ENCODE results near the gene TSPAN9.

Gene TSPAN9

DNA sequence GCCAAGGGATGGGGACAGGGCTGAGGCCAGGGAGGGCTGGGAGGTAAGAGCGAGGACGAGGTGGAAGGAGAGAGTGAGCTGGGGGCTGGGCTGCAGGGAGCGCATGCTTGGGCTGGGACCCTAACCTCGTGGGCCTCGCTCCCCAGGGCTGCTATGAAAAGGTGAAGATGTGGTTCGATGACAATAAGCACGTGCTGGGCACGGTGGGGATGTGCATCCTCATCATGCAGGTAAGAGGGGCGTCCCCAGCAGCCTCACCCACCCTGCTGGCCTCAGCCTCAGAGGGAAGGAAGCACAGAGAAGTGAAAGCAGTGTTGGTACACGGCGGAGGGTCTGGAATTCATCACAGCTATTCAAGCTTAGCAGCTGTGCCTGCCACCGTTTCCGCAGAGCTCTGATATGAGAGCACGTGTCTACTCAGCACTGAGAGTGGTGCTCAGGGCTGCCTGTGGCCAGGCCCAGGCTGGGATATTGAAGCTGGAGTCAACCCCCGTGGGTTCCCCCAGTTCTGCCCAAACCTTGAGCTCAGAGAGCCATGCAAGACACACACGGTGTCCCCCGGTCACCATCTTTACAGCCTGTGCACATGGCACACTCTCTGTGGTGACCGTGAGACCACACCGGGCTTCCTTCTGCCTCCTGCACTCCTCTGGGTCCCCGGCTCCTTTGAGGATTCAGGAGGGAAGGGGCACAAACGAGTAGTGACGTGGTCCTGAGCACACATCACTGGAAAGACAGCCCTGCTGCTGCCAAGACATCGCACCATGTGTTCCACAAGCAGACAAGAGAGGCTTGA lies 204.6 kb downstream of the TSPAN9 start:
- no peak for DNase-seq

GRCh38 chr12:3282384-3282670 lies 205.1 kb downstream of the TSPAN9 start:
- no peak for DNase-seq

DNA sequence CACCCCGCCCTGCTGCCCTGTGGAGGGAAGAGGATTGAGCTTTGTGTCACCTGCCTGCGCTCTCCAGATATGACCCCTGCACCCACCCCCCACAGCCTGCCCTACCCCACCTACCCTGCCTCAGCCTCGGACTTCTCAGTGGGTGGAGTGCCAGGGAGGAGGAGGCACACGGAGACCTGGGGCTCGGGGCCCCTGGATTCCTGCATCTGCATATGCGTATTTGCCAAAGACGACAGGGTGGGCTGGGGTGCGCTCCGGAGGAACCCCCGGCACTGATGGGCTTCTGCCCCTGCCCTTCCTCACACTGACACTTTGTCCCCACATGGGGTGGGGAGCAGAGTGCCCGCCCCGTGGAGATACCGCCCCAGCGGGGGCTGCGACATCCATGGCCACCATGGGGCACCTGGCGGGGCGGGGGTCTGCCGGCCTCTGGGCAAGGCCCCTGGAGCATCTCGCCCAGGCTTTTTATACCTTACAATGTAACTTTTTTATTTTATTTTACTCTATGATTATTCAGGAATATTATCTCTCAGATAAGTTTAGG lies 206.0 kb downstream of the TSPAN9 start:
- DNase-seq = no peak

- DNase-seq = no peak
Measured at GRCh38 chr12:3284405-3284804, 207.2 kb downstream of the TSPAN9 start.

DNA sequence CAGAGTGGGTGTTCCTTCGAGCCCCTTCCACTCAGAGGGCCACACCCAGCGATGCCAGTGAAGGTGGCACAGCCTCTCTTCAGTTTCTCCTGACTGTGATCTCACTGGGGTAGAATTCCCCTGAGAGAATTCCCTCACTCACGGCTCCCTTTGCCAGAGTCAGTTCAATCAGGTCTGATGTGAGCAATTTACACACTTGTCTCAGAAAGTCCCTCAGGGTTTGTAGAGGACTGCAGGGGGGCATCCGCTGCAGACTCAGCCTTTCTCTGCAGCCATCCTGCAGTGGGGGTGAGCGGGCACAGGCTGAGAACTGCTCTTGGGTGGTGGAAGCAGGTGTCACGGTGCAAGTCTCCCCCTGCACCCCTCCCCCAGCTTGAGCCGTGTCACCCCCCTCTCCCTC lies 208.4 kb downstream of the TSPAN9 start:
- no peak for DNase-seq

GRCh38 chr12:3288690-3289089 lies 211.5 kb downstream of the TSPAN9 start:
- DNase-seq = no peak

DNA sequence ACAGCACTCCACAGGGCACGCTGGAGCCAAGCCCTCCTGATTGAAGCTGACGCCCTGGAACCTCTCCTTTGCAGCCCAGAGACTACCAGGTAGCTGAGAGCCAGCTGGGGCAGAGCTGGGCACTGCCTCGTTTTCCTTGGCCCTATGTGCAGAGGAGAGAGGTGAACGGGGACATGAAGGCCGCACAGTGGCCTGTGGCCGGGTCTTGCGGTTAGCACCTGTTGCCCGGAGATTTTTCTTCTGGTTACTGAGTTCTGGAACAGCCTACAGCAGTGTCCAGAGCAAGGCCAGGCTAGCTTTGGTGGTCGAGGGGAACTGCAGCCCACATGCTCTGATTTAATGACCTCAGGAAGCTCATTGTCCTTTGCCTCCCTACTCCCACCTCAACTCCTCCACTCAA lies 212.5 kb downstream of the TSPAN9 start:
- DNase-seq = no peak

DNA sequence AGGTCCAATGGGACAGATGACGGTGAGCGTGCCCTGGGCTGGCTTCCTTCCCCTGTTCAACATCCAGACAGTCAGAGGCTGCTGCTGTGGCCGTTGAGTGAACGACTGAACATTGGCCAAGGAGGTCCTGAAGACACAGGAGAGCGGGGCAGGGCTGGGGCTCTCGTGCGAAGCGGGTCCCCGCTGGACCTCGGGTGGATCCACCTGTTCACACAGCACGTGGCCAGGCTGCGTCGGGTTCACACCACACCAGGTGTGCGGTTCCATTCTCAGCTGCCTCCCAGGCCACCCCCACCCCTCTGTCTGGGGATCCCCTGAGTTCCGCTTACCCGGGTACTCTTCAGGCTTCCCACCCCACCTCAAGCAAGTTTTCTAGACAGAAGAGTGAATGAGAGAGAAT lies 214.8 kb downstream of the TSPAN9 start:
- no peak for DNase-seq

DNA sequence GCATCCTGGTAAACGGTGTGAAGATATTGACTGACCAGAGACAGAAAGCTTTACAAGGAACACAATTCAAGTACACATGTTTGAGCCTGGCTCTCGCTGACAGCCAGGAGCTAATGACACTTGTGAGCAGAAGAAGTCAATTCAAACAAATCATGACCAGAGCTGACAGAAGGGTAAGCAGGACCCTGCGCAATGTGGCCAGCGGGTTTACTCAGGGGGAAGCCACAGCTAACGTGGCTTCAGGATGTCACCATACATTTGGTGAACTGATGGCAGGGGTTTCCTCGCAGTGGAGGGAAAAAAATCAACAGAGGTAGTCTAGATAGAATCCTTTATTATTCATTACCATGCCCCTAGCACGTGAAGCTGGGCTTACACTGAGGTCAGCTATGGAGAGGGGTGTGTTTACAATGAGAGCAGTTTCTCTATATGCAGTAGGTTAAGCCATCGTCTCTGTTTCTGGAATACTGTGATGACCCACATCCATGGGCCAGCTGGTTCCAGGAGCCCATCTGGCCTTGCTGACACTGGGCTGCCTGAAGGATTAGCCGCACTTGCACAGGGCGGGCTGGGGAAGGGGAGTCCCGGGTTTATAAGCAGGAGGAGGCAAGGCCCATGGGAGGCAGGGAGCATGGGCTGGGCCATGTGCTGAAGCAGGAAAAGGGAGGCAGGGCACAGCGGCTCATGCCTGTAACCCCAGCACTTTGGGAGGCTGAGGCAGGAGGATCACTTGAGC lies 215.7 kb downstream of the TSPAN9 start:
- DNase-seq = no peak

DNA sequence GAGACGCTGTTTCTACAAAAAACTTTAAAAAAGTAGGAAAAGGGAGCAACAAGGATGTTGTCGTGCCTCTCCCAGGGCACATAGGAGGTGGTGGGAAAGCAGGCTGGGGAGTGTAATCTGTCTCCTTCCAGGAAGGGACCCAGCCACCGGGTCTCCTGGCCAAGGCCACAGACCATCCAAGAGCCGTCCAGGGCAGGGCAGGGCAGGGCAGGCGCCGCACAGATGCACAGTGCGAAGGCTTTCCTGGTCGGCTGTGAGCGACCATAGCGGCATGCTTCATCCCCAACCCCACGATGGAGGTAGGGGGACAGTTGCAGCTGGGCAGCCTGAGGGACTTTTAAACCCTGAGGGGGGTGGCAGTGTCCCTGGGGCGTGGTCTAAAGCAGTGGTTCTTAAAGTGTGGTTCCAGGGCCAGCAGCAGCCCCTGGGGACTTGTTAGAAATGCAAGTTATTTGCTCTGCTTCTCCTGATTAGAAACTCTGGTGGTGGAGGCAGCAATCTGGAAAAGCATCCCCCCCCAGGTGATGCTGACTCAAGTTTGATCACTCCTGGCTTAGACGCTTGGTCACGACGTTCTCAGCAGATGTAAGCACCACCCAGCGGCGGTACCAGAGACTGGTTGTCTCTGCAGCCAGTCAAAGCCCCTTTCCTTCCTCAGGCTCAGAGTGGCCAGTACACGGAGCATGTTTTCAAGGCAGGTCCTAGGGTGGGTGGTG lies 216.4 kb downstream of the TSPAN9 start:
- no peak for DNase-seq

DNA sequence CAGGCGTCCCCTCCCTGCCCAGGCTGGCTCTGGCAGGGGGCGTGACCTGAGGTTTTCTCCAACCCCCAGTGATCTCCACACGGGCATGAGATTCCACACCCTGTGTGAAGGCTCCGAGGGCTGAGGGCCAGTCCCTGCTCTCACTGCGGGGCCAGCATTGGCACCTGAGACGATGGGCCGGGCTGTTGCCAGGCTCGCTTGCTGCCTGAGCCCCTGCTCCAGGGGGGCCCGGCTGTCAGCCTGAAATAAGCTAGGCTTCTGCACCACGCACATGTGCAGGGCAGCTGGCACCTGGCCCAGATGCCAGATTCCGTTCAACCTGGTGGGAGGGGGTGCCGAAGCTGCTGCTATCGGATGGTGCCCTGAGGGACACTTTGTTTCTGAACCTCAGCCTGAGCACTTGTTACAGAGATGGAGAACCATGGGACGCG lies 217.3 kb downstream of the TSPAN9 start:
- no peak for DNase-seq

- DNase-seq = no peak
Measured at GRCh38 chr12:3295225-3295624, 218.0 kb downstream of the TSPAN9 start.

DNA sequence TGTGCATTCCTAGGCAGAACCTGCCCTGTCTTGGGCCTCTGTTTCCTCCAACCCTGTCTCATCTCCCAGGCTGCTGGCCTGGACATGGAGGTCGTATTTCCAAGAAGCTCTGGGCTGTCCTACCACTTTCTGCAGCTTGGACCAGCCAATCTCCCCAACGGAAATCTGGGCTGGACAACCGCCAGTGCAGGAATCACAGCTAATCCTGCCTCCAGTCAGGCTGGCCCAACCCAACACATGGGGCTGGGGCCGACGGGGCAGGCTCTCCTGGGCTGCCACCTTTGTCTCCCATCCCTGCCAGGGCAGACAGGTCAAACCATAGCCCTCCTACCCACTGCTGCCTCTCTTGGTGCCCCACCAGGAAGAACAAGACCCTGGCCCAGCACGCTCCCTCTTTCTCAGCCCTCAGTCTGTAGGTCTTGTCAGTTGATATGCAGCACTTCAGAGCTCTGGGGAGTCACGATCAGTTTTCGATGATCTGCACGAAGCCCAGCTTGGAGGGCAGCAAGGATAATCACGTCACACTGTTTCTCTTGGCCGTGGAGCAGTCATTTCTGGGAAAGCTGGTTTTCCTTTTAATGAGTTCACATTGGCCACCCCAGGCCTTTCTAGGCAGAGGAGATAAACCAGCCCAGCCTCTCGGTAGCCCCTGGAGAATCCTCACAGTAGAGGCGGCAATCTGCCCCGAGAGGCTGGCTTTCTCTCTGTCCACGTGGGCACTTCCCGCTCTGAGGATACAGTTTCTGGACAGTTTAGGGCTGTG lies 218.6 kb downstream of the TSPAN9 start:
- no peak for DNase-seq

DNA sequence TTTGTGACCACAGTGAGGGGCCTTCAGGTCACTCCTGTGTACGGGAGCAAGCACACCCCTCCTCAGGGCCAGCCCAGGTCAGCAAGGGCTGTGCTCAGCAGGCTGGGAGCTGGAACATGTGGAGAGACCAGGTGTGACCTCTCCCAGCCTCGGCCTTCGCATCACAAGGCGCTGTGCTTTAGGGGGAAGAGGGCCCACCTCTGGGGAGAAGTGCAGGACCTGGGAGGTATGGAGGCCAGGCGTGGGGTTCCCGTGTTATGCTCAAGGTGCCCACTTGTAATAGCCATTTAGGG lies 219.2 kb downstream of the TSPAN9 start:
- no peak for DNase-seq

GRCh38 chr12:3298603-3299002 lies 221.4 kb downstream of the TSPAN9 start:
- no peak for DNase-seq

DNA sequence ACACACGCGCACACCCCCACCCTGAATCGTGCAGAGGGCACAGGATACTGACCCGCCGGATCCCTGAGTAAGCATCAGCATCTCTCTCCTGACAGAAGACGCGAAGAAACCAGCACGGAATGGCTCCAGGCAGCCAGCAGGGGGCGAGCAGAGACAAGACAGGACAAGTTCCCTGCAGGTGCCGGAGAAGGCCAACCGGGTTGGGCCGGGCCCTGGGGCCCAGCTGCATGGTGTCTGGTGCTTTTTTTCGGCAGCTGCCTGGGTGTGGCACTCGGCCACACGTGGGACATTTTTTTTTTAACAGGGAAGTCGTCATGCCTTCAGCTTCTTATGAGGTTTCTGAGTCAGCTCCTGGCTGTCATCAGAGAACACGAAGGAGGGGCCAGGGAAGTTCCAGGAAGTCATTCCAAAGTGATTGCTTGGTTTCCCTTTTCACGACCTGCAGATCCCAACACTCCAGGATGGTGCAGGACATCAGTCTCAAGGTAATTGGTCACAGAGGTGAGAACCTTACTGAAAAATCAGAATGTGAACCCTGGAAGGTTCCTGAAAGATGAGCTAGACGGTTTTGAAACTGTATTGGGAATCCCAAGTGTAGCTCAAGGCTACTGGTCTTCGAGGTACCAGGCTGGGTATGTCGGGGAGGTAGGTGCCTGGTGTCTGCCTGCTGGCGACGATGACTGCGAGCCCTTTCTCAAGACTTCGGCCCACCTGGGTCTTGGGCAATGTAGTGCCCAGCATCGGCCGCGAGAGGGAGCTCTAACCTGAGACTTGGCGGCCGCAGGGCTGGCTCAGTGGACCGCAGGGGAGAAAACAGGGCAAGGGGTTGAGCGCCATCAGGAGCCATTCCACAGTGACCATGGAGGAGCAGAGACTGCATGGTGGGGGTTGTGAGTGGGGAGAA lies 223.0 kb downstream of the TSPAN9 start:
- DNase-seq = peak; percentile 85 to 86

DNA sequence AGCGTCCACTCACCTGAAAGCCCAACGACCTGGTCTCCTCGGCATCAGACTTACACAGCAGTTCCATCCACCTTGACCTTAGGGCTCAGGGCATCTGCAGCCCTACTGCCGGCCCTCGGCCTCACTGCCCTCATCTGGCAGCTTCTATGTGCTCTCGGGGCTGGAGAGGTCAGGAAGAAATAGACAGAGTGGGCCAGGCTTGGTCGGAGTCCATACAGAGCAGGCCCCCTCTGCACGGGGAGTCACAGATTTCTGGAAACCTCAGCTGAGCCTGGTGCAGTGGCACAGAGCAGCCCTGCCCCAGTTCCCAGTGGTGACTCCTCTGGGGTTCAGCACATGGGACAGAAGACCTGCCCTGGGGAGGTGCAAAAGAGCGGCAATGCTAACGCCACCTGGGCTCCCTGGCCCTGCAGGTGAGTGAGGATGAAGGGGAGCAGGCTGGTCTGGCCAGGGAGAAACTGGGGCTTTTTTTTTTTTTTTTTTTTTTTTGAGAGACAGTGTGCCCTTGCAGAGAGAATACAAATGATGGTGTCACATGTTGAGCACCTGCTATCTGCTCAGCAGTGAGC lies 223.7 kb downstream of the TSPAN9 start:
- DNase-seq = no peak

DNA sequence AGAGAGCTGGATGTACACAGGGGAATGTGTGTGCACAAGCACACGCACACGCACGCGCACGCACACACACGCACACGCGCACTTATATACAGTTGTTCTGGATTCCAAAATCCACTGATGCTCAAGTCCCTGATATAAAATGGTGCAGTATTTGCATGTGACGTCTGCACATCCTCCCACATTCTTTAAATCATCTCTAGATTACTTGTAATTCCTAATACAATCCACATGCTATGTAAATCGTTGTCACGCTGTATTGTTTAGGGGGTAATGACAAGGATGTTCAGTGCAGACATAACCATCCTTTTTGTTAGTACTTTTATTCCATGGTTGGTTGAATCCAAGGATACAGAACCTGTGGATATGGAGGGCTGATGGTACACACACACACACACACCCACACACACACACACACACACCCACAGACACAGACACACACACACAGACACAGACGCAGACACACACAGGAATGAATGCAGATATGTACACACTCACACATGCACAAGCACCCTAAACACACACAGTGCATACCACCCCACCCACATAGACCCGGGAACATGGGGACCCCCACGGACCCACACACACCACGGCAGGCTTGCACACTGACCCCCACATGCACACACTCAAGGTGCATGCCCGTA lies 225.3 kb downstream of the TSPAN9 start:
- no peak for DNase-seq

DNA sequence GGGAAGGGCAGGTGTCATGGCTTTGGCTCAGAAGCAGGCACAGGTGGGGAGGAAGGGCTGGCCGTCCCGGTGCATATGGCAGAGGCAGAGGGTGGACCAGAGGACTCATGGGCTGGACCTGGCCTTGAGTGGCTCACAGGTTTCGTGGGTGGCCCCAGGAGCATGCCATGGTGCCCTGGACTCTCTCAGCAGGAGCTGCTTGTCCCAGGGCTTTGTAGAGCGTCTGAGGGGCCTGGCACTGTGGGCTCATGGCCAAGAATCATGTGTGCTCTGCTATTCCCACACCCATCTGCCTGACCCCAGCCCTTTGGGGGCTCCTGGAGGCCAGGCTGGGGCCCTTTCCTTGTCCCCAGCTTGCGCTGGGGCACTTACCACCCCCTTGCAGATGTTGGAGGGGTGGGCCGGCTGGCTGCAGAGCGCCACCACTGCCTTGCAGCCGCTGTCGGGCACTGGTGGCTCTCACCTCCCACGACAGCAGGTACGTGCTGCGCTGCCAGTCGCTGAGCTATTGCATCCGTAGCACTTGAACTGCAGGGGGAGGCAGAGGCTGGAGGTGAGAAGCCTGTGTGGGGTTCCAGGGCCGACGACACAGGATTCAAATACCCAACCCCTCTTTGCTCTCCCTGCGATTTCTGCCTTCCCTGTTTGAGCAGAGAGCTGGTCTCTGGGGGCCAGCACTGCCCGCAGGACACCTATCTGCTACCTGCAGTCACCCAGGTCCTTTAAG lies 226.4 kb downstream of the TSPAN9 start:
- no peak for DNase-seq

DNA sequence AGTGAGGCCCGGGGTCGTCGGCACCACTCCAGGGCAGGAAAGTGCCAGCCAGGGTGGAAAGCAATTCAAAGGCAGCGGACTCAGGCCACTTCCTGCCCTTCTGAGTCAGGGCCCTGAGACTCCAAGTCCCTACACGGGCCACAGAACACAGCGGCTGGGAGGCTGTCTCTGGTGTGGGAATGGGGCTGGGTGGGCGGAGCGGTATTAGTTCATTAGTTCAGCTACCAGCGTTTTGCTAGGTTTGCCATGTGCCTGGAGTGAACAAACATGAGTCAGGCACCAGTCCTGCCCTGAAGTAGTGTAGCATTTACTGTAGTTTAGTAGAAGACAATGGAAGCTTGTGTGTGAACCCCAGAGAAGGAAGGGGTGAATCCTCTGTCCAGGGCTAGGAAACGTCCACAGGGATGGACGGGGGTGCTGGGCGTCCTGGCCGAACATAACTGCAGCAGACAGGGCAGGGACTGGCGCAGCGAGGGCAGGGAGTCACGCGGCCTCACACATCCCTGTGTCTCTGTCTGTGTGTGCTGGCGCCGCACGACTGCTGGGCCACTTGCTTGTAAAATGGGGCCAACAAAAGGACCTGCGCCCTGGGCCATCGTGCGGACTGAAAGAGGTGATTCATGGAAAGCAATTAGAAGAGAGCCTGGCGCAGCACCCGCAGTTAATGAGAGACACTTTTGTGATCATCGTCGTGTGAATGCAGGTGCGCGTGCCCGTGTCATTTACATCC lies 227.4 kb downstream of the TSPAN9 start:
- no peak for DNase-seq
